ENCODE results near the gene RNU6-8. TPM values are rescaled to one million over a fixed set of nuclear protein-coding genes. Genes with fewer than 3 reads are reported as not detected.

RNU6-8 gene
- total RNA-seq, 1 experiment from 2014 or later = not detected

GRCh38 chr14:32185097-32185496, 18.0 kb downstream of the RNU6-8 start:
- H3K4me3 ChIP-seq (replicated peaks in 1 of 2; ENCODE audit: low read depth in 1 of 2, low read length in 2 of 2) = no peak overlapping the region
- H3K4me2 ChIP-seq (ENCODE audit: low read length) = no peak overlapping the region
- no peaks in the 10 kb centered on the region for H3K79me2 ChIP-seq (ENCODE audit: insufficient read depth, low read length)
- ChIA-PET RAD21 (ENCODE audit: low non-redundant PET in 1 of 2, low total read pairs in 2 of 2, uncharacterized antibody in 2 of 2, unreplicated experiment in 2 of 2) (no interaction called here), CTCF (no interaction called here), POLR2A (no interaction called here)
- 0 out of 4 replicates have a peak, but pooled peaks cover 0 to 5% of the 10 kb centered on the region in 2 experiments for H3K9me3 ChIP-seq (ENCODE audit: control insufficient read depth in 1 of 2, insufficient read depth in 1 of 2, low read depth in 1 of 2, low read length in 2 of 2)
- no peak for TF ChIP-seq EZH2 (IDR thresholded peaks at IDR 0.05)
- no peak overlapping the region for H3K27ac ChIP-seq (ENCODE audit: low read depth, low read length)
- no peaks in the 10 kb centered on the region for H3K9me2 ChIP-seq (ENCODE audit: insufficient read depth)
- H4K20me1 ChIP-seq (ENCODE audit: insufficient read depth) = no peaks in the 10 kb centered on the region
- no peak overlapping the region for H3K9ac ChIP-seq (ENCODE audit: low read length)
- no peaks in the 10 kb centered on the region for H3K4me1 ChIP-seq (ENCODE audit: control insufficient read depth in 1 of 2, insufficient read depth in 2 of 2, low read length in 2 of 2)
- intact Hi-C loops (cut with micrococcal nuclease) = no loop called here
- no peak overlapping the region for H2AFZ ChIP-seq (ENCODE audit: low read depth, low read length, poor library complexity, severe bottlenecking)
- H3K27me3 ChIP-seq (ENCODE audit: insufficient read depth, low read length) = no peaks in the 10 kb centered on the region
- H3K36me3 ChIP-seq (ENCODE audit: control insufficient read depth in 1 of 2, insufficient read depth in 2 of 2, low read length in 2 of 2) = no peaks in the 10 kb centered on the region
- BruUV-seq (replicated peaks) = no TSS peak
- ATAC-seq (no peak), DNase-seq (ENCODE audit: low read depth, low spot score) (no peak)

- H3K9me3 ChIP-seq (ENCODE audit: control insufficient read depth in 1 of 2, insufficient read depth in 1 of 2, low read depth in 1 of 2, low read length in 2 of 2) = peaks cover 5 to 11% of the 10 kb centered on the region in 2 experiments; a peak in 2 of 4 replicates
- H3K4me2 ChIP-seq (ENCODE audit: low read length) = no peak overlapping the region
- ChIA-PET CTCF (no interaction called here), POLR2A (no interaction called here), RAD21 (ENCODE audit: low non-redundant PET in 1 of 2, low total read pairs in 2 of 2, uncharacterized antibody in 2 of 2, unreplicated experiment in 2 of 2) (no interaction called here)
- no peaks in the 10 kb centered on the region for H3K79me2 ChIP-seq (ENCODE audit: insufficient read depth, low read length)
- H3K9me2 ChIP-seq (ENCODE audit: insufficient read depth) = no peaks in the 10 kb centered on the region
- H3K36me3 ChIP-seq (ENCODE audit: control insufficient read depth in 1 of 2, insufficient read depth in 2 of 2, low read length in 2 of 2) = no peaks in the 10 kb centered on the region
- H3K4me1 ChIP-seq (ENCODE audit: control insufficient read depth in 1 of 2, insufficient read depth in 2 of 2, low read length in 2 of 2) = no peaks in the 10 kb centered on the region
- H4K20me1 ChIP-seq (ENCODE audit: insufficient read depth) = no peaks in the 10 kb centered on the region
- TF ChIP-seq, protein P1, sequence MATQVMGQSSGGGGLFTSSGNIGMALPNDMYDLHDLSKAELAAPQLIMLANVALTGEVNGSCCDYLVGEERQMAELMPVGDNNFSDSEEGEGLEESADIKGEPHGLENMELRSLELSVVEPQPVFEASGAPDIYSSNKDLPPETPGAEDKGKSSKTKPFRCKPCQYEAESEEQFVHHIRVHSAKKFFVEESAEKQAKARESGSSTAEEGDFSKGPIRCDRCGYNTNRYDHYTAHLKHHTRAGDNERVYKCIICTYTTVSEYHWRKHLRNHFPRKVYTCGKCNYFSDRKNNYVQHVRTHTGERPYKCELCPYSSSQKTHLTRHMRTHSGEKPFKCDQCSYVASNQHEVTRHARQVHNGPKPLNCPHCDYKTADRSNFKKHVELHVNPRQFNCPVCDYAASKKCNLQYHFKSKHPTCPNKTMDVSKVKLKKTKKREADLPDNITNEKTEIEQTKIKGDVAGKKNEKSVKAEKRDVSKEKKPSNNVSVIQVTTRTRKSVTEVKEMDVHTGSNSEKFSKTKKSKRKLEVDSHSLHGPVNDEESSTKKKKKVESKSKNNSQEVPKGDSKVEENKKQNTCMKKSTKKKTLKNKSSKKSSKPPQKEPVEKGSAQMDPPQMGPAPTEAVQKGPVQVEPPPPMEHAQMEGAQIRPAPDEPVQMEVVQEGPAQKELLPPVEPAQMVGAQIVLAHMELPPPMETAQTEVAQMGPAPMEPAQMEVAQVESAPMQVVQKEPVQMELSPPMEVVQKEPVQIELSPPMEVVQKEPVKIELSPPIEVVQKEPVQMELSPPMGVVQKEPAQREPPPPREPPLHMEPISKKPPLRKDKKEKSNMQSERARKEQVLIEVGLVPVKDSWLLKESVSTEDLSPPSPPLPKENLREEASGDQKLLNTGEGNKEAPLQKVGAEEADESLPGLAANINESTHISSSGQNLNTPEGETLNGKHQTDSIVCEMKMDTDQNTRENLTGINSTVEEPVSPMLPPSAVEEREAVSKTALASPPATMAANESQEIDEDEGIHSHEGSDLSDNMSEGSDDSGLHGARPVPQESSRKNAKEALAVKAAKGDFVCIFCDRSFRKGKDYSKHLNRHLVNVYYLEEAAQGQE (IDR thresholded peaks at IDR 0.05; ENCODE audit: low read depth) = no peak
- TF ChIP-seq ATF3 (IDR thresholded peaks at IDR 0.05) (no peak), RAD21 (IDR thresholded peaks at IDR 0.05; ENCODE audit: low read depth) (no peak), ZFX (IDR thresholded peaks at IDR 0.05) (no peak), CBX3 (IDR thresholded peaks at IDR 0.05; ENCODE audit: low read depth) (no peak), POLR2AphosphoS5 (IDR thresholded peaks at IDR 0.05; ENCODE audit: low read depth, low read length) (no peak)
- no peaks in the 10 kb centered on the region for H3K27me3 ChIP-seq (ENCODE audit: insufficient read depth, low read length)
- no peak overlapping the region for H3K4me3 ChIP-seq (replicated peaks in 1 of 2; ENCODE audit: low read depth in 1 of 2, low read length in 2 of 2)
- H3K9ac ChIP-seq (ENCODE audit: low read length) = no peak overlapping the region
- no peak overlapping the region for H3K27ac ChIP-seq (ENCODE audit: low read depth, low read length)
- no peak for ATAC-seq
- DNase-seq (ENCODE audit: low read depth, low spot score) = no peak
- no TSS peak for BruUV-seq (replicated peaks)
- H2AFZ ChIP-seq (ENCODE audit: low read depth, low read length, poor library complexity, severe bottlenecking) = no peak overlapping the region
- intact Hi-C loops (cut with micrococcal nuclease) = no loop called here
These were observed 19.7 kb downstream of the RNU6-8 start for GRCh38 chr14:32183151-32184058.
